ENCODE data around the gene PDLIM7.

DNA sequence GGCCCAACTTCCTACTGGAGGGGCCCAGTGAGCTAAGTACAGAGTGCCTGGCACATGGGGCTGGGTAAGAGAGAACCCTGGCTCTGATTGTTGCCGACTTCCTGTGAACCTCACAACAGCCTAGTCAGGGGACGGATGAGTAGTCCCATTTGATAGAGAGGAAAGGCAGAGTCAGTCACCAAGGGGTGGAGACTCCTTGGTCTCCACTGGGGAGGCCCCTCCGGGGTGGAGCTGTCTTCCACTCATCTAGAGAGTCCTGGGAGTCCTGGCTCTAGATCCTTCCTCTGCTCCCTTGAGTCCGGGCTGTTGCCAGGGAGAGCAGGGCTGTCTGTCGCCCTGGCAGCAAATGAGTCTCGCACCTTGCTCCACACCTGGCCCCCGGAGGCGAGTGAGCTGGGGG is 63.0 kb downstream of the PDLIM7 start:
- TF ChIP-seq SPI1 (IDR thresholded peaks at IDR 0.05; ENCODE audit: borderline replicate concordance, low read depth) (no peak), POLR2AphosphoS5 (IDR thresholded peaks at IDR 0.05; ENCODE audit: low read depth) (no peak), GABPA (IDR thresholded peaks at IDR 0.05; ENCODE audit: low read depth) (no peak)
- TF ChIP-seq, protein P1, sequence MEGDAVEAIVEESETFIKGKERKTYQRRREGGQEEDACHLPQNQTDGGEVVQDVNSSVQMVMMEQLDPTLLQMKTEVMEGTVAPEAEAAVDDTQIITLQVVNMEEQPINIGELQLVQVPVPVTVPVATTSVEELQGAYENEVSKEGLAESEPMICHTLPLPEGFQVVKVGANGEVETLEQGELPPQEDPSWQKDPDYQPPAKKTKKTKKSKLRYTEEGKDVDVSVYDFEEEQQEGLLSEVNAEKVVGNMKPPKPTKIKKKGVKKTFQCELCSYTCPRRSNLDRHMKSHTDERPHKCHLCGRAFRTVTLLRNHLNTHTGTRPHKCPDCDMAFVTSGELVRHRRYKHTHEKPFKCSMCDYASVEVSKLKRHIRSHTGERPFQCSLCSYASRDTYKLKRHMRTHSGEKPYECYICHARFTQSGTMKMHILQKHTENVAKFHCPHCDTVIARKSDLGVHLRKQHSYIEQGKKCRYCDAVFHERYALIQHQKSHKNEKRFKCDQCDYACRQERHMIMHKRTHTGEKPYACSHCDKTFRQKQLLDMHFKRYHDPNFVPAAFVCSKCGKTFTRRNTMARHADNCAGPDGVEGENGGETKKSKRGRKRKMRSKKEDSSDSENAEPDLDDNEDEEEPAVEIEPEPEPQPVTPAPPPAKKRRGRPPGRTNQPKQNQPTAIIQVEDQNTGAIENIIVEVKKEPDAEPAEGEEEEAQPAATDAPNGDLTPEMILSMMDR (IDR thresholded peaks at IDR 0.05; ENCODE audit: insufficient read depth, low read length), result no peak
- TF ChIP-seq, protein P2, sequence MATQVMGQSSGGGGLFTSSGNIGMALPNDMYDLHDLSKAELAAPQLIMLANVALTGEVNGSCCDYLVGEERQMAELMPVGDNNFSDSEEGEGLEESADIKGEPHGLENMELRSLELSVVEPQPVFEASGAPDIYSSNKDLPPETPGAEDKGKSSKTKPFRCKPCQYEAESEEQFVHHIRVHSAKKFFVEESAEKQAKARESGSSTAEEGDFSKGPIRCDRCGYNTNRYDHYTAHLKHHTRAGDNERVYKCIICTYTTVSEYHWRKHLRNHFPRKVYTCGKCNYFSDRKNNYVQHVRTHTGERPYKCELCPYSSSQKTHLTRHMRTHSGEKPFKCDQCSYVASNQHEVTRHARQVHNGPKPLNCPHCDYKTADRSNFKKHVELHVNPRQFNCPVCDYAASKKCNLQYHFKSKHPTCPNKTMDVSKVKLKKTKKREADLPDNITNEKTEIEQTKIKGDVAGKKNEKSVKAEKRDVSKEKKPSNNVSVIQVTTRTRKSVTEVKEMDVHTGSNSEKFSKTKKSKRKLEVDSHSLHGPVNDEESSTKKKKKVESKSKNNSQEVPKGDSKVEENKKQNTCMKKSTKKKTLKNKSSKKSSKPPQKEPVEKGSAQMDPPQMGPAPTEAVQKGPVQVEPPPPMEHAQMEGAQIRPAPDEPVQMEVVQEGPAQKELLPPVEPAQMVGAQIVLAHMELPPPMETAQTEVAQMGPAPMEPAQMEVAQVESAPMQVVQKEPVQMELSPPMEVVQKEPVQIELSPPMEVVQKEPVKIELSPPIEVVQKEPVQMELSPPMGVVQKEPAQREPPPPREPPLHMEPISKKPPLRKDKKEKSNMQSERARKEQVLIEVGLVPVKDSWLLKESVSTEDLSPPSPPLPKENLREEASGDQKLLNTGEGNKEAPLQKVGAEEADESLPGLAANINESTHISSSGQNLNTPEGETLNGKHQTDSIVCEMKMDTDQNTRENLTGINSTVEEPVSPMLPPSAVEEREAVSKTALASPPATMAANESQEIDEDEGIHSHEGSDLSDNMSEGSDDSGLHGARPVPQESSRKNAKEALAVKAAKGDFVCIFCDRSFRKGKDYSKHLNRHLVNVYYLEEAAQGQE (IDR thresholded peaks at IDR 0.05; ENCODE audit: insufficient replicate concordance, low read depth), result no peak

Measured in HL-60 (cell line).